Measurements from ENCODE around the gene FSD1. TPM values are rescaled to one million over a fixed set of nuclear protein-coding genes. Genes with fewer than 3 reads are reported as not detected.

Gene FSD1
- total RNA-seq, 4 donors from 2014 or later, result 0.67 TPM; not detected in 3

DNA sequence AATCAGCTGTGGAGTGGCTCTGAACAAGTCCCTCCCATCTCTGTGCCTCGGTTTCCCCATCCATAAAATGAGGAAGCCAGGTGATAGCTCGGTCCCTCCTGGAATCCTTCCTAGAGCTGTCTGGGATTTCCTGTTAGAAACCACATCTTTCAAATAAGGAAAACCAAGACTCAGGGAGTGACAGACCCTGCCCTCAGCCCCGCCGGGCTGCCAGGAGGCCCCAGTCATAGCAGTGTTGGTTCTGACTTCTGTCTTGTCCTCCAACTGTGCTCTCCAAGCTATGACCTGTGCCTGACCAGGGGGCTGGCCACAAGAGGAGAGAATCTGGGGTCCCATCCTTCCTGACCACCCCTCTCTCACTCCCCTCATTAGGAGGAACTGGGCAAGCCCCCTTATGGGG is 26.4 kb upstream of the FSD1 start:
- TF ChIP-seq POLR2A (IDR thresholded peaks at IDR 0.05) (no peak), POLR2AphosphoS5 (IDR thresholded peaks at IDR 0.05) (no peak), EP300 (IDR thresholded peaks at IDR 0.05) (no peak)
- TF ChIP-seq, protein P1, sequence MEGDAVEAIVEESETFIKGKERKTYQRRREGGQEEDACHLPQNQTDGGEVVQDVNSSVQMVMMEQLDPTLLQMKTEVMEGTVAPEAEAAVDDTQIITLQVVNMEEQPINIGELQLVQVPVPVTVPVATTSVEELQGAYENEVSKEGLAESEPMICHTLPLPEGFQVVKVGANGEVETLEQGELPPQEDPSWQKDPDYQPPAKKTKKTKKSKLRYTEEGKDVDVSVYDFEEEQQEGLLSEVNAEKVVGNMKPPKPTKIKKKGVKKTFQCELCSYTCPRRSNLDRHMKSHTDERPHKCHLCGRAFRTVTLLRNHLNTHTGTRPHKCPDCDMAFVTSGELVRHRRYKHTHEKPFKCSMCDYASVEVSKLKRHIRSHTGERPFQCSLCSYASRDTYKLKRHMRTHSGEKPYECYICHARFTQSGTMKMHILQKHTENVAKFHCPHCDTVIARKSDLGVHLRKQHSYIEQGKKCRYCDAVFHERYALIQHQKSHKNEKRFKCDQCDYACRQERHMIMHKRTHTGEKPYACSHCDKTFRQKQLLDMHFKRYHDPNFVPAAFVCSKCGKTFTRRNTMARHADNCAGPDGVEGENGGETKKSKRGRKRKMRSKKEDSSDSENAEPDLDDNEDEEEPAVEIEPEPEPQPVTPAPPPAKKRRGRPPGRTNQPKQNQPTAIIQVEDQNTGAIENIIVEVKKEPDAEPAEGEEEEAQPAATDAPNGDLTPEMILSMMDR (IDR thresholded peaks at IDR 0.05), result no peak
- no CpG with 5 or more reads among the region's 4 CpGs for WGBS, 2 donors (ENCODE audit: low coverage in 1 of 2)
- ATAC-seq, result no peak
- H3K27me3 ChIP-seq, result peaks cover 60% of the 10 kb centered on the region
- peaks cover 0 to 5% of the 10 kb centered on the region in 2 donors for H3K36me3 ChIP-seq
- no peak overlapping the region for H3K4me3 ChIP-seq
- no peak overlapping the region for H3K27ac ChIP-seq
- H3K4me1 ChIP-seq, result peaks cover 0 to 19% (median 9%) of the 10 kb centered on the region in 3 donors
- H3K9me3 ChIP-seq, result no peaks in the 10 kb centered on the region

DNA sequence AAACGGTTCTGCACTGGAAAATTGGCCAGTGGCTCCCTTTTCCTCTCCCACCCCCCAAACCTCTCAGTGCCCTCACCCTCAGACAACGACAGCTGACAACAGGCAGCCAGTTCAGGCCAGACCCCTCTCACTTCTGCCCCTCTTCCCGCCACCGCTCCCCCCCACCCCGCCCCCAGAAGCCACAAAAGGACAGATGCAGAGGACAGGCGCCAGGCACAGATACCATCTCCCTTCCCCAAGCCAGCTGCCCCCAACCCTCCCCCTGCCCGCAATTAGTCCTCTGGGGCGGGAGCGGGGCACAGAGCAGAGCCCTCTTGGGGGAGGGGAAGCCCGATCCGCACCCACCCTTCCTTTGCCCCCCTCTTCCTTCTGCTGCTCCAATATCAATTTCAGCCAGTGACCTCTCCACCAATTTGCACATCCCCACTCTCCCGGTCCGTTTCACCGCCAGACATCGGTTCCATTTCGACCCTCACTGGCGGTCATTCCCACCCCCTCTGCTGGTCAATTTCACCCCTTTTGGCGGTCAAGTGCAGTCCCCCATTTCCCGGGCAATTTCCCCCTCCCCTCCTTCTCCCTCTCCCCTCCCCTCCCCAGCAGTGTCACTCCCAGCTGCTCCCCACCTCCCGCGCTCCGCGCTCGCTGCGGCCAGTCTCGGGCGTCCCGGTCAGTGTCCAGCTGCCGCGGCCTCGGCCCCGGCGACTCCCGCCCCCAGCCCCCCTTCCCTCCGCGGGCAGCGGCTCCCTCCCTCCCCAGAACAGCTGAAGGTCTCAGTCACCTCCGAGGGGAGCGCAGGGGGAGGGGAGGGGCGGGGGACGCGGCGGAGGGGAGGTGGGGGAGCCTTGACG is 25.8 kb upstream of the FSD1 start, which contains the start of gene SHD:
SHD (plus strand) TSS at position 848 of the 848 bp plus-strand sequence. CDS start 798 bp downstream, outside the sequence.
- Histone ChIP-seq H3K4me1 (peaks cover 0 to 19% (median 9%) of the 10 kb centered on the region in 3 donors), H3K4me3 (peak within 1 kb of the TSS in 1 of 2 donors; percentile 37), H3K36me3 (no peaks in the 10 kb centered on the region), H3K27ac (no peak within 1 kb of the TSS), H3K27me3 (peaks cover 66% of the 10 kb centered on the region), H3K9me3 (no peaks in the 10 kb centered on the region)
- no peak for ATAC-seq
- TF ChIP-seq, protein P1 (IDR thresholded peaks at IDR 0.05), result no peak
- no peak for TF ChIP-seq EP300 (IDR thresholded peaks at IDR 0.05)
- TF ChIP-seq POLR2A (IDR thresholded peaks at IDR 0.05), result no peak
- TF ChIP-seq POLR2AphosphoS5 (IDR thresholded peaks at IDR 0.05), result no peak
- 2 to 6% methylated on average over 9 to 13 of the region's 44 CpGs for WGBS, 2 donors (ENCODE audit: low coverage in 1 of 2)

DNA sequence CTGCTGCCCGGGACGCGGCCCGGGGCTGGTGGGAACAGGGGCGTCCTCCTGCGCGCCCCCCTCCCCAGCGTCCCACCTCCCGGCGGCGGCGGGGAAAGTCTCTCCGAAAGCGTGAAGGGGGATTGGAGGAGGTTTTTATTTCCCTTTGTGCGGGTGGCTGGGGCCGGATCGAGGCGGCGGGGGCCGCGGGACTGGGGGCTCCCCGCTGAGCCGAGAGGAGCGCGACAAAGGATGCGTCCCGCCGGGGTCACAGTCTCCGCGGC is 25.2 kb upstream of the FSD1 start:
- TF ChIP-seq EP300 (IDR thresholded peaks at IDR 0.05) (no peak), POLR2AphosphoS5 (IDR thresholded peaks at IDR 0.05) (no peak)
- H3K27me3 ChIP-seq, result peaks cover 71% of the 10 kb centered on the region
- WGBS, 2 donors (ENCODE audit: low coverage in 1 of 2), result no CpG with 5 or more reads among the region's 30 CpGs
- ATAC-seq, result no peak
- peaks cover 0 to 19% (median 9%) of the 10 kb centered on the region in 3 donors for H3K4me1 ChIP-seq
- no peak overlapping the region for H3K27ac ChIP-seq
- no peaks in the 10 kb centered on the region for H3K9me3 ChIP-seq
- peak overlapping the region in 1 of 2 donors; percentile 37 for H3K4me3 ChIP-seq
- no peaks in the 10 kb centered on the region for H3K36me3 ChIP-seq

DNA sequence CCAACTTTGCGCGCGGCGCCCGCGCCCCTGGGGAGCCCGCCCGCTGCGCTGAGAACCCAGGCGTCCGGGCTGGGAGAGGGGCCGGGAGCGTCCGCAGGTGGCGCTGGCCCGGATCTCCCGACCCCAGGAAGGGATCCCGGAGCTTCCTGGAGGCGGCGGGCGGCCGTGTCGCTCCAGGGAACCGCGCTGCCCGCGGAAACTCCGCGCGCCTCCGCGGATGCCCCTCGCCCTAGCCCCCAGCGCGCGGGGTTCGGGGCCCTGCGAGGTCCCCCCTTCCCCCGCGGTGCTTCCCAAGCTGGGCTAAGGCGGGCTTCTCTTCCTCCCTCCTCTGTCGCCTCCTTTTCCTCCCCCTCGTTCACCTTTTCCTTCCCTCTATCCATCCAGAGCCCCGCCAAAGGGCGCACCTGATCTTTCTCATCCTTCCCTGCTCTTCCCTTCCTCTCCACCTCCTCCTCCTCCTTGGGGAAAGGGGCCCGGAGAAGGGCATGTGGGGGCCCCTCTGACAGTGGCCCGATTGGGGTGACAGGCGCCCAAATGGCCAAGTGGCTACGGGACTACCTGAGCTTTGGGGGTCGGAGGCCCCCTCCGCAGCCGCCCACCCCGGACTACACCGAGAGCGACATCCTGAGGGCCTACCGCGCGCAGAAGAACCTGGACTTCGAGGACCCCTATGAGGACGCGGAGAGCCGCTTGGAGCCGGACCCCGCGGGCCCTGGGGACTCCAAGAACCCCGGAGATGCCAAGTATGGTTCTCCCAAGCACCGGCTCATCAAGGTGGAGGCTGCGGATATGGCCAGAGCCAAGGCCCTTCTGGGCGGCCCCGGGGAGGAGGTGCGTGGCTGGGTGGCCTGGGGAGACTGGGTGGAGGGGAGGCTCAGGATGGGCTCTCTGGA is 24.6 kb upstream of the FSD1 start:
- Histone ChIP-seq H3K36me3 (no peaks in the 10 kb centered on the region), H3K9me3 (no peaks in the 10 kb centered on the region), H3K27ac (no peak overlapping the region), H3K4me3 (peak overlapping the region in 1 of 2 donors; percentile 37), H3K27me3 (peaks cover 77% of the 10 kb centered on the region), H3K4me1 (peaks cover 0 to 19% (median 9%) of the 10 kb centered on the region in 3 donors)
- WGBS, 2 donors (ENCODE audit: low coverage in 1 of 2), result 0 to 3% methylated on average over 7 to 10 of the region's 71 CpGs
- ATAC-seq, result no peak
- TF ChIP-seq POLR2A (IDR thresholded peaks at IDR 0.05) (no peak), EP300 (IDR thresholded peaks at IDR 0.05) (no peak)

DNA sequence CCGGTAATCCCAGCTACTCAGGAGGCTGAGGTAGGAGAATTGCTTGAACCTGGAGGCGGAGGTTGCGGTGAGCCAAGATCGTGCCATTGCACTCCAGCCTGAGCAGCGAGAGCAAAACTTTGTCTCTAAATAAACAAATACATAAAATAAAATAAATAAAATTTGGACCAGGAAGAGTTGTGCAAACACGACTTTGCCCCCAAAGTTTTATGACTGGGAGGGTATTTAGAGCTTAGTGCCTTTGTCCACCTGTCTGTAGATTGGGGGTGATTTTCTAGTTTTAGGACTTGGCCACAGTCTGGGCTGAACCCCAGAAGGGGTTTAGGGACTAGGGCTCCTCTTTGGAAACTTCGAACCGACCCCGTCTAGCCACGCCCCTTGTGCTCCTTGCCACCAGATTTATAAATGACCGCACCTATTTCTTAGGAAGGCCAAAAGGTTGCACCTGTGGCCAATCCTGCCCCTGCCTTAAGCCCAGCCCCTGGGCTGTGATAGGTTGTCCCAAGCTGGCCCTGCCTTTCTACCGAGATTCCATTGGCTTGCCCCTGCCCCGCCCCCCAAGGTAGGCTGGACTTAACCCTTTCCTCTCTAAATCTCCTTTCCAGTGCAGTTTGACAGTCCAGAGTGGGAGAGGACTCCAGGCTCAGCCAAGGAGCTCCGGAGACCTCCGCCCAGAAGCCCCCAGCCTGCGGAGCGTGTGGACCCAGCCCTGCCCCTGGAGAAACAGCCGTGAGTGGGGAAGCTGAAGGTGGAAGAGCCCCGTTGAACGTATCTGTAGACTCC is 20.0 kb upstream of the FSD1 start:
- no peak for ATAC-seq
- Histone ChIP-seq H3K9me3 (no peaks in the 10 kb centered on the region), H3K36me3 (no peaks in the 10 kb centered on the region), H3K27ac (no peak overlapping the region), H3K4me3 (no peak overlapping the region), H3K27me3 (peaks cover 92% of the 10 kb centered on the region), H3K4me1 (peaks cover 0 to 9% (median 4%) of the 10 kb centered on the region in 3 donors)
- TF ChIP-seq, protein P1 (IDR thresholded peaks at IDR 0.05), result no peak
- TF ChIP-seq POLR2AphosphoS5 (IDR thresholded peaks at IDR 0.05), result no peak
- TF ChIP-seq EP300 (IDR thresholded peaks at IDR 0.05), result no peak
- TF ChIP-seq POLR2A (IDR thresholded peaks at IDR 0.05), result no peak
- WGBS, 2 donors (ENCODE audit: low coverage in 1 of 2), result 35 to 45% methylated on average over 12 to 16 of the region's 20 CpGs
